Measurements from ENCODE around the gene BAG3.
"Not testable (repeated sequence)": the region's sequence is repeated elsewhere in the genome, so short reads cannot be mapped to it uniquely, and the experiment has no call there.

Gene BAG3

DNA sequence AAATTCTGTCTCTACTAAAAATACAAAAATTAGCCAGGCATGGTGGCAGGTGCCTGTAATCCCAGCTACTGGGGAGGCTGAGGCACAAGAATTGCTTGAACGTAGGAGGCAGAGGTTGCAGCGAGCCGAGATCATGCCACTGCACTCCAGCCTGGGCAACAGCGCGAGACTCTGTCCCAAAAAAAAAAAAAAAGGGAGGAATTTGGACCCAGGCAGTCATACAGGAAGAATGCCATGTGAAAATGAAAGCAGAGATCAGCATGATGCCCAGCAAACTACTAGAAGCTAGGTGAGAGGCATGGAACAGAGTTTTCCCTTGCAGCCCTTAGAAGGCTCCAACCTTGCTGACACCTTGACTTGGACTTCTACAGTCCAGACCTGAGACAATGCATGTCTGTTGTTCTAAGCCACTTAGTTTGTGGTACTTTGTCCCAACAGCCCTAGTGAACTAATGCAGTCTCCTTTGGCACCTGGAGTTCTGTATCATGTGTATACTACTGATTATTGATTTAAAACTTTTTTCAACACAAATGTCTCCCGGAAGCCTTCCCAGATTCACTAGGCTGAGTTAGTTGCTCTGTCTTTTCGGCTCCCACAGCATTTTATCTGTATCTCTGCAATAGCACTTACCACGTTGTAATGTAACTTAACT is 10.2 kb upstream of the BAG3 start:
- no peak for DNase-seq

DNA sequence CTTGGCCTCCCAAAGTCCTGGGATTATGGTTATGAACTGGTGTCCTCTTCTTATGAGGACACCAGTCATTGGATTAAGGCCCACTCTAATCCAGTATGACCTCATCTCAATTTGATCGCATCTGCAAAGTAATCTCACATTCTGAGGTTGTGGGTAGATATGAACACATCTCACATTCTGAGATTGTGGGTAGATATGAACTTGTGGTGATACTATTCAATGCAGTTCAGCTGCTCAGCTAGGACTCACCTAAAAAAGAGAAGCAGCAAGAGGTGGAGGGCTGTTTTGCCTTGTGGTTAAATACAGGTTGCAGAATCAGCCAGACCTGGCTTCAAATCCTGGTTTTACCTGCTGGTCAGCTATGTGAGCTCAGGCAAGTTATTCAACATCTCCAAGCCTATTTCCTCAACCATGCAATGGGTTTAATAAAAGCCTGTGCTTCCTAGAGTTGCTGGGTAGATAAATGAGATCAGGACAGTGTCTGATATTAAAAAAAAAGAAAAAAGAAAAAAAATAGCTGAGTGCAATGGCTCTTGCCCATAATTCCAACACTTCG is 8.5 kb upstream of the BAG3 start:
- no peak for DNase-seq

DNA sequence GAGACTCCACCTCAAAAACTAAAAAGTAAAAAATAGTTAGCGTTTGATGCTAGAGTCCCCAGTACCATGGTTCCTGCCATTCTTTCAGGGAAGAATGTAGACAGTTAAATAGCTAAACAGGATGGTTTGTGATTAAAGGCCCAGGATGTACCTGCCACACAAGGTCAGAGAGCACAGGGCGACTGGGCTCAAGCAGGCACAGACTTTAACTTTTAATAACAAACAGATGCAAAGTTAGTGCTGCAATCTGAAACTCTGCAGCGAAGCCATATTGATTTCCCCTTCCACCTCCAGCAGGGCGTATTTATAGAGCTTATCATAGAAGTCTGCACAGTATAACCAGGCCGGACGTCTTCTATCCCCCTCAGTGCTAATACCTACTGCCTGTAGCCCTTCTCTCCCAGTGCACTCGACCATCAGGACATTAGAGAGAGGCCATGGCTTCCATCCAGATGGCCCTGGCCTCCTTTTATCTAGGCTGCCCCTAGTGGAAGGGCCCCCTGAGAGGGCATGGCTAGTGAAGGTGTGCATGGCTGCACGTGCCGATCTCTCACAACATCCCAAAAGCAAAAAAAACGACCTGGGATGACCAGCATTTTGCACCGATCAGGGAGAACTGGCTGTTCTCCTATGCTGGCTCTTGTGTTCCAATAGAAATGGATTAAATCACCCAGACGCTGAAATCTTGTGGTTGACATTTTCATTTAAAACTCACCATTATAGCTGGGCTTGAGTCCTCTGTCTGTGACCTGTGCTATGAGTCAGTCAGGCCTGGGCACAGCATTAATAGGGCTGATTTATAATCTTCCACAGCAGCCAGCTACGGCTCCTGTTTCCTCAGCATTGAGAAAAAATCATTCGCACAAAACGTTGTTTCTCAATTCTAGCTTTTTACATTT is 7.6 kb upstream of the BAG3 start:
- DNase-seq: no peak

- DNase-seq: no peak
Observed at GRCh38 chr10:119644205-119644814, 6.9 kb upstream of the BAG3 start.

- no peak for DNase-seq
Observed at GRCh38 chr10:119644994-119645393, 6.2 kb upstream of the BAG3 start.

- no peak for DNase-seq
Observed at GRCh38 chr10:119650062-119650461, 1.1 kb upstream of the BAG3 start.

GRCh38 chr10:119651514-119652360 is 557 bp downstream of the BAG3 start:
- no peak for DNase-seq

DNA sequence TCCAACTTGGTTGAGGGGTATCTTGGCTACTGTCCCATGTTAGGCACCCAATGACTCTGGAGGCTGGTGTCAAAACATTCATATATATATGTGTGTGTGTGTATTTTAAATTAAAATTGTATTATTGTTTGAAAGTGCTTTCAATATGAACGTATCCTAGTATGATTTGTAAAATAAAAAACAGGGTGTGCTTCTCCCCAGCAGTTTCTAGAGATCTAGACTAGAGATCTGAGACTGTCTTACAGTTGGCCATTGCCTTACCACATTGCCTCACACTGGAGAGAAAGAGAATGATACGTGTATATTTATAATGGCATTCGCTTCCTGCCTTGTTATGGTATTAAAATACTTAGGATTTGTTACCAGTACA is 1.2 kb downstream of the BAG3 start:
- DNase-seq: no peak

GRCh38 chr10:119653209-119653608 is 2.0 kb downstream of the BAG3 start:
- DNase-seq: no peak

GRCh38 chr10:119653916-119654315 is 2.7 kb downstream of the BAG3 start:
- DNase-seq: no peak

DNA sequence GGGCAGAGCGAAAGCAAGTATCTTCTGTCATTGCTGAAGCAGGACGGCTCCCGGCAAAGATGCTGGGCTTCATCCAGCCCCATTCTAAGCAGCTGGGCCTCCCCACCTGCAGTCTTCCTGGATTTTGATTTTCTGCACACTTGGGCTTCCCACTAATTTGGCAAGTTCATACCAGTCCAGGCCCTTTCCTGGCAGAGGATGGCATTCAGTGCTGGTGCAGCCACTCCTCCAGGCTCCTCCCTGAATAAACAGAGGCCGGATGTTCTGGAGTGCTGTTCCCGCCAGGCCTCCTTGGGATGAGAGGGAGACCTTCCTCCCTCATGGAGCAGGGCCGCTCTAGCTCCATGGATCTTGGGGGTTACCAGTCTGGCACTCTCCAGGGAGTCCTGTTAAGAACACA is 3.4 kb downstream of the BAG3 start:
- DNase-seq: peak; percentile 10

GRCh38 chr10:119655566-119656001 is 4.4 kb downstream of the BAG3 start:
- DNase-seq: no peak

DNA sequence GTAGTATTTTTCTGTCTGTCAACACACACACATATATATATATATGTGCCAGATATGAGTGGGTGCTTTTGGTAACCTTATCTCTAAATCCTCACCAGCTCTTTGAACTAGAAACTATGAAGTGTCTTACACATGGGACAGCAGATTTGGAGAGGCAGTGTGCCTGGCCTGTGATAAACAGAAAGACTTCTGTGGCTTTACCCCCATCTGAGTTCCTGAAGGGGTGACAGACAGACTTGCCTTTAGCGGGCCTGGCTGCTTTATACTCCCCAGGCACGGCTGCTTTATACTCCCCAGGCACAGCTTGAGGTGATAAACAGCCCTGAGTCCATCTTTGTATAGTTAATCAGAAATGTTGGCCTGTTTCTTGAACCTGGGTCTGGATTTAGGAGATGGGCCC is 5.6 kb downstream of the BAG3 start:
- DNase-seq: no peak

DNA sequence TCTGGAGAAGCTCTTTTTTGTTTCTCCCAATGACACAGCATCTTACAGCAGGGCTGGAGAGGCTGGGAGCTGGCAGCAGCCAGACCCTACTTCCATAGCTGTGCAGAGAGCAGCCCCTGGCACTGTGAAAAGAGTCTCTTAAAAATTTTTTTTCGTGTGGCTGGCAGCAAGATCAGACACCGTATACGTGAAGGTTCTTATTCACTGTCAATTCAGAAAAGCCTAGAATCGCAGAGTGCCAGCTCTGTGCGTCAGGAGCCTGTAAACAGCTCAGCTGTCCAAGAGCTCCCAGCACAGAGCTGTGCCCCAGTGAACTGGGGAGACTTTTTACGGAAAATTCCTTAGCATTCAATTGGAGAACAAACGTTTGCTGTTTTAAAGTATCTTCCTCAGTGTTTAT is 6.5 kb downstream of the BAG3 start:
- DNase-seq: no peak

DNA sequence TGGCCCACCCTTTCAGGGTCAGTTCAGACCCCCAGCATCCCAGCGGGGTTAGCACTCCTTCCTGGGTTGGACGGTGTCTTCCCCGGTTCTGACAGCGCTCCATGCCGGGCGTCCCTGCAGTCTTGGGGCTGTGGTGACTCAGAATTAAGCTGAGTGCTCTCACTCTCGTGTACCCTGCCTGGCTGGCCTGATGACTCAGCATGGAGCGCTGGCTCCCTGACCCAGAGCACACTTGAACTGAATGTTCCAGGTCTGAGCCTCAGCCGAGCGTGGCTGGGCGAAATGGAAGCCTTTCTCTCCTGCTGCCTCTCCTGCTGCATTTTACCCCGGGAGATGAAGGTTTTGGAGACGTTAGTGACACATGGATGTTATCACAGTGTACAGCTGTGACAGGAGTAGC is 7.1 kb downstream of the BAG3 start:
- no peak for DNase-seq

- no peak for DNase-seq
Observed at GRCh38 chr10:119659951-119660350, 8.8 kb downstream of the BAG3 start.

DNA sequence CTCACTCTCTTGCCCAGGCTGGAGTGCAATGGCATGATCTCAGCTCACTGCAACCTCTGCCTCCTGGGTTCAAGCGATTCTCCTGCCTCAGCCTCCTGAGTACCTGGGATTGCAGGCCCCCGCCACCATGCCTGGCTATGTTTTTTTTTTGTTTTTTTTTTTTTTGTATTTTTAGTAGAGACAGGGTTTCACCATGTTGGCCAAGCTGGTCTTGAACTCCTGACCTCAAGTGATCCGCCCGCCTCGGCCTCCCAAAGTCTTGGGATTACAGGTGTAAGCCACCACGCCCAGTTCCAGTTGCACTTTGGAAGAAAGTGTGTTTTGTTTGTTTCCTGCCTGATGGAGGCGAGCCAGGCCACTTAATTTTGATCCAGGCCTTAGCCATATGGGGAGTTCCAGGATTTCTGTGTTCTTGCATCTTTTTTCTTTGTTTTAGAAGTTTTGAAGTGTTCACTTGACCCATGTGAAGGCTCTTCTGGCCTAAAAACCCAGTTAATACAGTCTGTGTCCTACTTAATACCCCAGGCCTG is 11.0 kb downstream of the BAG3 start:
- not testable (repeated sequence) for DNase-seq

GRCh38 chr10:119663866-119664698 is 12.9 kb downstream of the BAG3 start:
- DNase-seq: no peak

GRCh38 chr10:119665901-119666708 is 14.9 kb downstream of the BAG3 start:
- no peak for DNase-seq

DNA sequence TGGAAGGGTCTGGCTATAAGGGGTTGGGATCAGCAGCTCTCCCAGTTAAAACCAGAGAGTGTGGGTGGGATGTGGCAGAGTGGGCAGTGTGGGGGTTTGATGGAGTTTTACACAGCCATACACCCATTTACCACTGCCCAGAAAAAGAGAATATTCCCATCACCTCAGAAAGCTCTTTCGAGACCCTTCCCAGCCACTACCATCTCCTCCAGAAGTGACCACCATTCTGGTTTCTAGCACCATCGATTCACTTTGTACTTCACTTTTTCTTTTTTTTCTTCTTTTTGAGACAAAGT is 15.5 kb downstream of the BAG3 start:
- DNase-seq: no peak

All from NCI-H345 (cell line).